GM08714 (cell line): ENCODE measurements around the gene SNPH.

Experiments
- H3K4me3 ChIP-seq: fragments of 200-500 bp; sonication (Bioruptor generic); 2 replicates; pipeline ENCODE4 v1.5.1; 2014; ENCODE audit warnings: mild to moderate bottlenecking, low read length, inconsistent platforms
- ZNF274 ChIP-seq: IDR thresholded peaks from 2 replicates; pipeline ENCODE4 v1.6.1; 2012; ENCODE audit warnings: mild to moderate bottlenecking, low read depth, low read length

Gene SNPH

GRCh38 chr20:1300083-1300840 lies 34.2 kb downstream of the SNPH start:
- no peak overlapping the region for H3K4me3 ChIP-seq
- no peak for TF ChIP-seq ZNF274

GRCh38 chr20:1301031-1301529 lies 35.0 kb downstream of the SNPH start:
- H3K4me3 ChIP-seq = no peak overlapping the region
- TF ChIP-seq ZNF274 = no peak

GRCh38 chr20:1302685-1303541 lies 36.8 kb downstream of the SNPH start:
- TF ChIP-seq ZNF274 = no peak
- no peak overlapping the region for H3K4me3 ChIP-seq

GRCh38 chr20:1304710-1305515 lies 38.8 kb downstream of the SNPH start:
- no peak overlapping the region for H3K4me3 ChIP-seq
- TF ChIP-seq ZNF274 = no peak

GRCh38 chr20:1305712-1306111 lies 39.6 kb downstream of the SNPH start:
- TF ChIP-seq ZNF274 = no peak
- no peak overlapping the region for H3K4me3 ChIP-seq

- no peak overlapping the region for H3K4me3 ChIP-seq
- no peak for TF ChIP-seq ZNF274
Measured at GRCh38 chr20:1306316-1307135, 40.4 kb downstream of the SNPH start.

- TF ChIP-seq ZNF274 = no peak
Measured at GRCh38 chr20:1307171-1307570, 41.1 kb downstream of the SNPH start.

GRCh38 chr20:1307571-1307971 lies 41.5 kb downstream of the SNPH start:
- TF ChIP-seq ZNF274 = no peak
- no peak overlapping the region for H3K4me3 ChIP-seq

More at GRCh38 chr20:1307171-1307570, 41.1 kb downstream of the SNPH start:
- H3K4me3 ChIP-seq = no peak overlapping the region

- TF ChIP-seq ZNF274 = no peak
- H3K4me3 ChIP-seq = no peak overlapping the region
Measured at GRCh38 chr20:1308067-1308701, 42.1 kb downstream of the SNPH start.

- no peak overlapping the region for H3K4me3 ChIP-seq
- no peak for TF ChIP-seq ZNF274
Measured at GRCh38 chr20:1308702-1309095, 42.6 kb downstream of the SNPH start.

- no peak overlapping the region for H3K4me3 ChIP-seq
- TF ChIP-seq ZNF274 = no peak
Measured at GRCh38 chr20:1309439-1309847, 43.3 kb downstream of the SNPH start.

- no peak for TF ChIP-seq ZNF274
- H3K4me3 ChIP-seq = no peak overlapping the region
Measured at GRCh38 chr20:1310071-1310470, 44.0 kb downstream of the SNPH start.
